ENCODE measurements around the gene TTC39B. TPM values are rescaled to one million over a fixed set of nuclear protein-coding genes. Genes with fewer than 3 reads are reported as not detected.

The TTC39B gene
- total RNA-seq, 2 donors from 2014 or later: 2.0 to 2.3 TPM

GRCh38 chr9:15248621-15249020 is 58.4 kb downstream of the TTC39B start:
- no peak overlapping the region for H3K4me3 ChIP-seq
- H3K9me3 ChIP-seq: no peaks in the 10 kb centered on the region
- H3K27ac ChIP-seq: no peak overlapping the region
- no peak for DNase-seq (ENCODE audit: low spot score)
- no peak for TF ChIP-seq CTCF (IDR thresholded peaks at IDR 0.05)
- no peaks in the 10 kb centered on the region for H3K27me3 ChIP-seq
- H3K36me3 ChIP-seq: no peaks in the 10 kb centered on the region
- peaks cover 0 to 9% of the 10 kb centered on the region in 2 donors for H3K4me1 ChIP-seq

- TF ChIP-seq CTCF (IDR thresholded peaks at IDR 0.05): no peak
- no peaks in the 10 kb centered on the region for H3K27me3 ChIP-seq
These were observed 58.9 kb downstream of the TTC39B start for GRCh38 chr9:15248081-15248480.

GRCh38 chr9:15246708-15247107 is 60.3 kb downstream of the TTC39B start:
- H3K27ac ChIP-seq: no peak overlapping the region
- no peaks in the 10 kb centered on the region for H3K36me3 ChIP-seq
- no peaks in the 10 kb centered on the region for H3K27me3 ChIP-seq
- H3K9me3 ChIP-seq: no peaks in the 10 kb centered on the region
- DNase-seq (ENCODE audit: low spot score): no peak
- no peak for TF ChIP-seq CTCF (IDR thresholded peaks at IDR 0.05)
- no peak overlapping the region for H3K4me3 ChIP-seq
- H3K4me1 ChIP-seq: peaks cover 0 to 9% of the 10 kb centered on the region in 2 donors

More at GRCh38 chr9:15248081-15248480, 58.9 kb downstream of the TTC39B start:
- Histone ChIP-seq H3K4me1 (peaks cover 0 to 9% of the 10 kb centered on the region in 2 donors), H3K9me3 (no peaks in the 10 kb centered on the region), H3K36me3 (no peaks in the 10 kb centered on the region), H3K27ac (no peak overlapping the region), H3K4me3 (no peak overlapping the region)
- no peak for DNase-seq (ENCODE audit: low spot score)

DNA sequence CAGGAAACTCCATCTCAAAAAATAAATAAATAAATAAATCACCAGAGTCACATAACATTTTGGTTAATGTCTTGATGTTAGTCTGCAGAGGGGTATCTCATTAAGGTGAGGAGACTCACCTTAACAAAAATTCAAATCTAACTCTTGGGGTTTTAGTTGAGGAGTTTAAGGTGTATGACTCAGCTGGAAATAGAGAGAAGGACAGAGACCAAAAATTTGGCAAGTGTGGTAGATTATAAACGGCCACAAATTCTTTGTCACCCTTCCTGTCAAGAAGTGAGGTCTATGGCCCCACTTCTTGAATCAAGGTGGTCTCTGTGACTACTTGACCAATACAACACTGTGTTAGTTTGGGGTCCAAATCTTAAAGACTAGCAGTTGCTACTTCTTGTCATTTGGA is 60.8 kb downstream of the TTC39B start:
- H3K4me3 ChIP-seq: no peak overlapping the region
- no peak for TF ChIP-seq CTCF (IDR thresholded peaks at IDR 0.05)
- H3K27me3 ChIP-seq: no peaks in the 10 kb centered on the region
- H3K27ac ChIP-seq: no peak overlapping the region
- H3K36me3 ChIP-seq: no peaks in the 10 kb centered on the region
- H3K4me1 ChIP-seq: peaks cover 0 to 9% of the 10 kb centered on the region in 2 donors
- no peaks in the 10 kb centered on the region for H3K9me3 ChIP-seq
- DNase-seq (ENCODE audit: low spot score): no peak

DNA sequence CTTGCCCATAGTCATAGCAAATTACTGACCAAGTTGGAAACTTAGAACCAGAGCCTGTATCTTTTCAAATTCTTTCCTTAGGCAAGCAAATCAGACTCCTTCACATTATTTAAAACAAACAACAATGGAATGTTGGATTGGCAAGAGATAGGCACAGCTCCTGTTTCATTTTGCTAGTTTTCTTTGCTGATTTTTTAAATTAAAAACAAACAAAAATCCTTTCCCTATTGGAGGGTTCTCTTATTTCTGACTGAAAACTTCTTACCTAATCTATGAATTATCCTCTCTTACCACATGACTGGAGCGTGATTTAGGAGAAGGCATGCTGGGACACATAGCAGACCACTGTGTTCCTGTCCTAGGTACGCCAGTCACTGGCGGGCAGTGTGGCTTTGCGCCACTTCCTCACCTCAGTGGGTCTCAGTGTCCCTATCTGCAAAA is 63.0 kb downstream of the TTC39B start:
- DNase-seq (ENCODE audit: low spot score): no peak
- Histone ChIP-seq H3K27me3 (no peaks in the 10 kb centered on the region), H3K4me1 (peaks cover 0 to 2% of the 10 kb centered on the region in 2 donors), H3K27ac (no peak overlapping the region), H3K9me3 (no peaks in the 10 kb centered on the region), H3K4me3 (no peak overlapping the region), H3K36me3 (no peaks in the 10 kb centered on the region)
- TF ChIP-seq CTCF (IDR thresholded peaks at IDR 0.05): no peak

GRCh38 chr9:15243081-15243480 is 63.9 kb downstream of the TTC39B start:
- Histone ChIP-seq H3K4me1 (no peaks in the 10 kb centered on the region), H3K36me3 (no peaks in the 10 kb centered on the region), H3K4me3 (no peak overlapping the region), H3K27ac (peak overlapping the region; percentile 28 to 43), H3K9me3 (peaks cover 0 to 8% of the 10 kb centered on the region in 2 donors), H3K27me3 (no peaks in the 10 kb centered on the region)
- no peak for TF ChIP-seq CTCF (IDR thresholded peaks at IDR 0.05)
- no peak for DNase-seq (ENCODE audit: low spot score)
